ENCODE data around the gene PHKB. TPM values are rescaled to one million over a fixed set of nuclear protein-coding genes. Genes with fewer than 3 reads are reported as not detected.

The PHKB gene
- total RNA-seq, 1 donor from 2014 or later = 109 TPM

DNA sequence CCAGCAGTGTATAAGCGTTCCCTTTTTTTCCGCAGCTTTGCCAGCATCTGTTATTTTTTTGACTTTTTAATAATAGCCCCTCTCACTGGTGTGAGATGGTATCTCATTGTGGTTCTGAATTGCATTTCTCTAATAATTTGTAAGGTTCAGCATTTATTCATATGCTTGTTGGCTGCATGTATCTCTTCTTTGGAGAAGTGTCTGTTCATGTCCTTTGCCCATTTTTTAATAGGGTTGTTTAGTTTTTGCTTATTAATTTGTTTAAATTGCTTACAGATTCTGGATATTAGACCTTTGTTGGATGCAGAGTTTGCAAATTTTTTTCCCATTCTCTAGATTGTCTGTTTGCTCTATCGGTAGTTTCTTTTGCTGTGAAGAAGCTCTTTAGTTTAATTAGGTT lies 26.9 kb downstream of the PHKB start:
- Histone ChIP-seq H3K27me3 (no peaks in the 10 kb centered on the region), H3K27ac (no peak overlapping the region), H3K4me2 (no peak overlapping the region), H2AFZ (replicated peaks) (no peak overlapping the region), H3K9me3 (ENCODE audit: low read depth) (peaks cover 23% of the 10 kb centered on the region), H3K9ac (no peak overlapping the region), H3F3A (ENCODE audit: low read depth) (no peaks in the 10 kb centered on the region), H3K79me2 (ENCODE audit: low read depth) (peaks cover 21% of the 10 kb centered on the region), H3K36me3 (peaks cover 14% of the 10 kb centered on the region), H3K4me3 (no peak overlapping the region), H4K20me1 (ENCODE audit: low read depth) (no peaks in the 10 kb centered on the region), H3K4me1 (peaks cover 4% of the 10 kb centered on the region)
- DNase-seq (ENCODE audit: low spot score) = no peak
- no peak overlapping the region for H3K27ac Mint-ChIP-seq
- H3K36me3 Mint-ChIP-seq = peaks cover 11% of the 10 kb centered on the region
- TF ChIP-seq, protein P1, sequence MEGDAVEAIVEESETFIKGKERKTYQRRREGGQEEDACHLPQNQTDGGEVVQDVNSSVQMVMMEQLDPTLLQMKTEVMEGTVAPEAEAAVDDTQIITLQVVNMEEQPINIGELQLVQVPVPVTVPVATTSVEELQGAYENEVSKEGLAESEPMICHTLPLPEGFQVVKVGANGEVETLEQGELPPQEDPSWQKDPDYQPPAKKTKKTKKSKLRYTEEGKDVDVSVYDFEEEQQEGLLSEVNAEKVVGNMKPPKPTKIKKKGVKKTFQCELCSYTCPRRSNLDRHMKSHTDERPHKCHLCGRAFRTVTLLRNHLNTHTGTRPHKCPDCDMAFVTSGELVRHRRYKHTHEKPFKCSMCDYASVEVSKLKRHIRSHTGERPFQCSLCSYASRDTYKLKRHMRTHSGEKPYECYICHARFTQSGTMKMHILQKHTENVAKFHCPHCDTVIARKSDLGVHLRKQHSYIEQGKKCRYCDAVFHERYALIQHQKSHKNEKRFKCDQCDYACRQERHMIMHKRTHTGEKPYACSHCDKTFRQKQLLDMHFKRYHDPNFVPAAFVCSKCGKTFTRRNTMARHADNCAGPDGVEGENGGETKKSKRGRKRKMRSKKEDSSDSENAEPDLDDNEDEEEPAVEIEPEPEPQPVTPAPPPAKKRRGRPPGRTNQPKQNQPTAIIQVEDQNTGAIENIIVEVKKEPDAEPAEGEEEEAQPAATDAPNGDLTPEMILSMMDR (IDR thresholded peaks at IDR 0.05) = no peak
- no peak for TF ChIP-seq EZH2phosphoT487 (IDR thresholded peaks at IDR 0.05)
- no peak overlapping the region for H3K4me3 Mint-ChIP-seq
- H3K4me1 Mint-ChIP-seq = peaks cover 8% of the 10 kb centered on the region
- peaks cover 19% of the 10 kb centered on the region for H3K9me3 Mint-ChIP-seq
- peaks cover 1% of the 10 kb centered on the region for H3K27me3 Mint-ChIP-seq (ENCODE audit: insufficient read depth, low read depth)

- Mint-ChIP-seq H3K27me3 (ENCODE audit: insufficient read depth, low read depth) (no peaks in the 10 kb centered on the region), H3K36me3 (peaks cover 11% of the 10 kb centered on the region), H3K4me3 (no peak overlapping the region), H3K4me1 (peaks cover 8% of the 10 kb centered on the region), H3K27ac (no peak overlapping the region), H3K9me3 (peaks cover 19% of the 10 kb centered on the region)
- H3K9ac ChIP-seq = no peak overlapping the region
- H3K36me3 ChIP-seq = peaks cover 14% of the 10 kb centered on the region
- H3K4me2 ChIP-seq = no peak overlapping the region
- peaks cover 17% of the 10 kb centered on the region for H3K79me2 ChIP-seq (ENCODE audit: low read depth)
- no peaks in the 10 kb centered on the region for H3F3A ChIP-seq (ENCODE audit: low read depth)
- no peak overlapping the region for H2AFZ ChIP-seq (replicated peaks)
- no peak for DNase-seq (ENCODE audit: low spot score)
- no peaks in the 10 kb centered on the region for H4K20me1 ChIP-seq (ENCODE audit: low read depth)
- no peak overlapping the region for H3K27ac ChIP-seq
- TF ChIP-seq EZH2 (IDR thresholded peaks at IDR 0.05) (no peak), EZH2phosphoT487 (IDR thresholded peaks at IDR 0.05) (no peak)
- TF ChIP-seq, protein P1 (IDR thresholded peaks at IDR 0.05) = no peak
- H3K9me3 ChIP-seq (ENCODE audit: low read depth) = peaks cover 23% of the 10 kb centered on the region
- no peak overlapping the region for H3K4me3 ChIP-seq
- peaks cover 4% of the 10 kb centered on the region for H3K4me1 ChIP-seq
- no peaks in the 10 kb centered on the region for H3K27me3 ChIP-seq
These were observed 29.3 kb downstream of the PHKB start for GRCh38 chr16:47490471-47490870.

DNA sequence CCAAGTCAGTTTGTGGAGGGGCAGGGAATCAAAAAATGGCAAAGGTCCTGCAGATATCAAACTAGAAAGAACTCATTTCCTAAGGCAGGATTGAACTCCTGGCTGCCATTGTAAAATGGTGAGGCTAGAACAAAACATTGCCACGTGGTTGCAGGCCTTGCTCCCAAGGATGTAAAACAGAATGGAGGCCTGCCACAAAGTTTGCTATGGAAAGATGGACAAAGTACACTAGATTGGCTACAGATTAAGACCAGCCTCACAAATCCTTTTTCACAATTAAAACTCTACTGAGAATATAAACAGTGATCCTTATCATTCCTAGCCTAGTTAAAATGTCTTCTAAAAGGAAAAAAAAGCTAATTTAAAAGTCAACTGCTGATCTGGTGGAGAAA lies 30.9 kb downstream of the PHKB start:
- H3K27me3 ChIP-seq = no peaks in the 10 kb centered on the region
- no peak overlapping the region for H3K4me3 Mint-ChIP-seq
- H2AFZ ChIP-seq (replicated peaks) = no peak overlapping the region
- no peak overlapping the region for H3K27ac ChIP-seq
- peaks cover 14% of the 10 kb centered on the region for H3K36me3 ChIP-seq
- peaks cover 26% of the 10 kb centered on the region for H3K79me2 ChIP-seq (ENCODE audit: low read depth)
- H3K4me1 ChIP-seq = peaks cover 4% of the 10 kb centered on the region
- H3K4me1 Mint-ChIP-seq = peaks cover 8% of the 10 kb centered on the region
- no peaks in the 10 kb centered on the region for H3K27me3 Mint-ChIP-seq (ENCODE audit: insufficient read depth, low read depth)
- peaks cover 11% of the 10 kb centered on the region for H3K36me3 Mint-ChIP-seq
- H3K4me2 ChIP-seq = no peak overlapping the region
- no peaks in the 10 kb centered on the region for H4K20me1 ChIP-seq (ENCODE audit: low read depth)
- H3K9me3 ChIP-seq (ENCODE audit: low read depth) = peaks cover 23% of the 10 kb centered on the region
- H3K4me3 ChIP-seq = no peak overlapping the region
- H3F3A ChIP-seq (ENCODE audit: low read depth) = no peaks in the 10 kb centered on the region
- DNase-seq (ENCODE audit: low spot score) = no peak
- TF ChIP-seq EZH2phosphoT487 (IDR thresholded peaks at IDR 0.05) (no peak), EZH2 (IDR thresholded peaks at IDR 0.05) (no peak)
- TF ChIP-seq, protein P1 (IDR thresholded peaks at IDR 0.05) = no peak
- H3K9ac ChIP-seq = no peak overlapping the region
- peaks cover 19% of the 10 kb centered on the region for H3K9me3 Mint-ChIP-seq
- no peak overlapping the region for H3K27ac Mint-ChIP-seq

Measured in neural progenitor cell (in vitro differentiated cells).